Bronchial epithelial cell (primary cell): ENCODE data around the gene ARHGAP15. TPM values are rescaled to one million over a fixed set of nuclear protein-coding genes. Genes with fewer than 3 reads are reported as not detected.

Experiments used
- DNase-seq: peaks from one replicate; pipeline ENCODE4 v3.0.0-alpha.2; 2010; ENCODE audit warnings: low read depth
- FAIRE-seq: peaks from 2 replicates; lab custom pipeline; 2011; peaks lifted over from hg19 to GRCh38; lab: Jason Lieb, UNC
- H3K27me3 ChIP-seq: 2 replicates; pipeline ENCODE4 v1.5.1; 2011; ENCODE audit warnings: low read length; ENCODE audit not compliant: control insufficient read depth, insufficient read depth
- H3K36me3 ChIP-seq: 2 replicates; pipeline ENCODE4 v1.5.1; 2011; ENCODE audit warnings: low read length; ENCODE audit not compliant: control insufficient read depth, insufficient read depth
- H3K4me3 ChIP-seq: 2 replicates; pipeline ENCODE4 v1.5.1; 2011; ENCODE audit warnings: mild to moderate bottlenecking, low read depth, low read length, control low read depth
- CTCF ChIP-seq: IDR thresholded peaks from 2 replicates; pipeline ENCODE4 v1.5.1; 2011; ENCODE audit warnings: mild to moderate bottlenecking, moderate library complexity, low read length, control low read depth, inconsistent platforms; ENCODE audit not compliant: insufficient read depth, severe bottlenecking
- total RNA-seq: library from RNA; depleted of rRNA; stranded (reverse); fragments of >200 nt; gene quantifications from 2 replicates; pipeline ENCODE4 v1.2.1, GENCODE V29; 2014

The ARHGAP15 gene
- total RNA-seq, 1 donor from 2014 or later, result not detected

- no peak overlapping the region for H3K4me3 ChIP-seq
- DNase-seq (peak; percentile 95), FAIRE-seq (no peak)
- peak; percentile 40 for TF ChIP-seq CTCF
- no peaks in the 10 kb centered on the region for H3K27me3 ChIP-seq
- no peaks in the 10 kb centered on the region for H3K36me3 ChIP-seq
Observed at GRCh38 chr2:143205106-143205764, 76.0 kb downstream of the ARHGAP15 start.

GRCh38 chr2:143209570-143210445, 80.6 kb downstream of the ARHGAP15 start:
- DNase-seq (no peak), FAIRE-seq (no peak)
- Histone ChIP-seq H3K27me3 (no peaks in the 10 kb centered on the region), H3K36me3 (no peaks in the 10 kb centered on the region), H3K4me3 (no peak overlapping the region)
- no peak for TF ChIP-seq CTCF

GRCh38 chr2:143210446-143210819, 81.2 kb downstream of the ARHGAP15 start:
- FAIRE-seq (no peak), DNase-seq (no peak)
- no peak for TF ChIP-seq CTCF
- Histone ChIP-seq H3K36me3 (no peaks in the 10 kb centered on the region), H3K27me3 (no peaks in the 10 kb centered on the region), H3K4me3 (no peak overlapping the region)

- Histone ChIP-seq H3K27me3 (no peaks in the 10 kb centered on the region), H3K4me3 (no peak overlapping the region), H3K36me3 (no peaks in the 10 kb centered on the region)
- FAIRE-seq, result no peak
- DNase-seq, result no peak
- no peak for TF ChIP-seq CTCF
Observed at GRCh38 chr2:143217512-143218115, 88.4 kb downstream of the ARHGAP15 start.

GRCh38 chr2:143218621-143219020, 89.4 kb downstream of the ARHGAP15 start:
- H3K4me3 ChIP-seq, result no peak overlapping the region
- TF ChIP-seq CTCF, result no peak

More at GRCh38 chr2:143218621-143219020, 89.4 kb downstream of the ARHGAP15 start:
- no peaks in the 10 kb centered on the region for H3K36me3 ChIP-seq
- DNase-seq (no peak), FAIRE-seq (no peak)
- no peaks in the 10 kb centered on the region for H3K27me3 ChIP-seq
